GM23338 (cell line): ENCODE results near the gene DRD2.

ENCODE experiments used
- CREB1 ChIP-seq: fragments of 250-450 bp; sonication (Bioruptor Pico); IDR thresholded peaks from 2 replicates; pipeline ENCODE4 v1.5.0; 2020; ENCODE audit warnings: low read depth, mild to moderate bottlenecking, moderate library complexity
- CTCF ChIP-seq, 2 experiments: fragments of 200-600 bp in 1 of 2; sonication (generic) in 1 of 2; conservative IDR thresholded peaks; 2 replicates each; pipeline versions ENCODE4 v1.5.1 to v1.6.1; 2016 to 2017; ENCODE audit warnings: antibody characterized with exemption in 2 of 2, low read depth in 2 of 2, mild to moderate bottlenecking in 2 of 2, moderate library complexity in 1 of 2
- EZH2 ChIP-seq: fragments of 200-600 bp; sonication (generic); IDR thresholded peaks from one replicate; pipeline ENCODE4 v1.8.0; 2017; ENCODE audit warnings: antibody characterized with exemption, mild to moderate bottlenecking, low read depth; ENCODE audit not compliant: unreplicated experiment
- POLR2AphosphoS5 ChIP-seq: IDR thresholded peaks from 2 replicates; pipeline ENCODE4 v1.6.1; 2016; ENCODE audit warnings: antibody characterized with exemption, low read depth
- REST ChIP-seq: IDR thresholded peaks from one replicate; pipeline ENCODE4 v1.6.1; 2018; ENCODE audit warnings: antibody characterized with exemption; ENCODE audit not compliant: unreplicated experiment
- ZNF114 ChIP-seq: fragments of 250-450 bp; sonication (Bioruptor Pico); IDR thresholded peaks from 2 replicates; pipeline ENCODE4 v1.5.0; 2020; ENCODE audit warnings: mild to moderate bottlenecking, moderate library complexity
- ZNF331 ChIP-seq: fragments of 250-450 bp; sonication (Bioruptor Pico); IDR thresholded peaks from 2 replicates; pipeline ENCODE4 v1.5.0; 2020; ENCODE audit warnings: low read depth, mild to moderate bottlenecking, moderate library complexity

- no peak for TF ChIP-seq CTCF (conservative IDR thresholded peaks at IDR 0.05; ENCODE audit: low read depth in 2 of 2)
- no peak for TF ChIP-seq POLR2AphosphoS5
- no peak for TF ChIP-seq REST
- no peak for TF ChIP-seq ZNF331
- no peak for TF ChIP-seq ZNF114 (CRISPR knock-in tag)
- no peak for TF ChIP-seq CREB1 (CRISPR knock-in tag)
- no peak for TF ChIP-seq EZH2
Measured at GRCh38 chr11:113484223-113484622, 9.0 kb upstream of the DRD2 start.
